NCI-H1092 (cell line): ENCODE results near the gene ATP6AP2.
"Not testable (repeated sequence)": the region's sequence is repeated elsewhere in the genome, so short reads cannot be mapped to it uniquely, and the experiment has no call there.

Experiments used
- DNase-seq: peaks from one replicate; lab custom pipeline; 2025; lab: John Stamatoyannopoulos, UW

Gene ATP6AP2, protein sequence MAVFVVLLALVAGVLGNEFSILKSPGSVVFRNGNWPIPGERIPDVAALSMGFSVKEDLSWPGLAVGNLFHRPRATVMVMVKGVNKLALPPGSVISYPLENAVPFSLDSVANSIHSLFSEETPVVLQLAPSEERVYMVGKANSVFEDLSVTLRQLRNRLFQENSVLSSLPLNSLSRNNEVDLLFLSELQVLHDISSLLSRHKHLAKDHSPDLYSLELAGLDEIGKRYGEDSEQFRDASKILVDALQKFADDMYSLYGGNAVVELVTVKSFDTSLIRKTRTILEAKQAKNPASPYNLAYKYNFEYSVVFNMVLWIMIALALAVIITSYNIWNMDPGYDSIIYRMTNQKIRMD

DNA sequence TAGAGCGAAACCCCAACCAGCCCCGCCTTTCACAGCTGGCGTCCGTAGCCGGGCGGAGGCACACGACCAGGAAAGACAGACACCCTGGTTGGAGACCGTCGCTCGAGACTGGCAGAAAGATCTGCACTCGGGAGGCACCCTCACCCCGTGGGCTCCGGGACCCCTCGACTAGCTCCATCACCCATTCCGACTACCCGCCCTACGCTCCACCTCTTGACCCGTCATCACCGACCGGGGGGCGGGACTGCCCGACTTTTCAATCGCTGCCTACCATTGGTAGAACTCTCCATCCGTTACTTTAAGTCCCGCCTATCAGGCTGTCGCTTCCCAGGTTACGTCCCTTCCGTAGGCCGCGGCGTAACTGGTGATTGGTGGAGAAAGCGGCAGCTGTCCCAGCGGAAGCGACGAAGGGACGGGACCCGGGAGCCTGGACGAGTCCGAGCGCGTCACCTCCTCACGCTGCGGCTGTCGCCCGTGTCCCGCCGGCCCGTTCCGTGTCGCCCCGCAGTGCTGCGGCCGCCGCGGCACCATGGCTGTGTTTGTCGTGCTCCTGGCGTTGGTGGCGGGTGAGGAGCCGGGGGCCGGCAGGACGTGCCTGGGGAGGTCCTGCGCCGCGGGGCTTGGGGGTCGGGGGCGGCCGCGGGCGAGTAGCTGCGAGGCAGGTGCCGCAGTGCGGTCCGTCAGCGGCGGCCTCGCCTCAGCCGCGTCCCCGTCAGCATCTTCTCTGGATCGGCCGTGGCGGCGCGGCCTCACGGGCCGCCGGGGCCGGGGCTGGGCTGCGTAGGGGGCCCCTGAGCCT lies at the start of gene ATP6AP2:
Gene ATP6AP2 (plus strand): TSS at position 434 of the 799 bp plus-strand sequence. CDS start 96 bp downstream, at position 530.
- DNase-seq: peak; percentile 98

DNA sequence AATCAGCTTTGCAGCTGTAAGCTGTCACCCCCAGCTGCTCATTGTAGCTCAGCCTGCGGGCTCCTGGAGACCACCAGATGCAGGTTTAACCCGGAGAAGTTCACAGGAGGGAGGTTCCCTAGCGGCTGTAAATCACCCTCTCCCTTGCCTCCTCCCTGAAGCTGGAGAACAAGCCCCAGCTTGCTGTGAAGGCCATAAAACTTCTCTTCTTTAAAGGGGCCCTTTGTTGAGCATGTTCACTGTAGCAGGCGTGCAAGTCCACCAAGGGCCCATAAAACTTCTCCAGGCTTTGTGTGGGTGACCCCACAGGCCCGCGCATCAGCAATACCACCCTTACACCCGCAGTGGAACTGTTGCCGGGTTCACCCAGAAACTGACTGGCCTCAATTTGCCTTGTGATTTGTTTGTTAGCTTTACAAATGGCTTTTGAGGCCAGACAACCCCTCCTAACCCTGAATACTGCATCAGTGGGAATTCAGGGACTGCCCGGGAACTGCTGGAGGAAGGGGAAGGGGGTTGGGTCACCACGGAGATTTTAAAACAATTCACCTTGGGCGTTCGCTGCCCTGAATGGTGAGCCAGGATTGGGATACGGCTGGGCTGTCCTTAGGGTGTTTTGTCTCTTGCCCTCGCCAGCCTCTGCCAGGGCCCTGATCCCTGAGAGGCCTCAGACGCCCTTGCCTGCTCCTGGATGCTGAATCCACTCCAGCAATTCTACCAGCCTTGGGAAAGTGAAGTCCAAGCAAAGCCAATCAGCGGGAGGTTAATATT lies 49.5 kb upstream of the ATP6AP2 start:
- no peak for DNase-seq

DNA sequence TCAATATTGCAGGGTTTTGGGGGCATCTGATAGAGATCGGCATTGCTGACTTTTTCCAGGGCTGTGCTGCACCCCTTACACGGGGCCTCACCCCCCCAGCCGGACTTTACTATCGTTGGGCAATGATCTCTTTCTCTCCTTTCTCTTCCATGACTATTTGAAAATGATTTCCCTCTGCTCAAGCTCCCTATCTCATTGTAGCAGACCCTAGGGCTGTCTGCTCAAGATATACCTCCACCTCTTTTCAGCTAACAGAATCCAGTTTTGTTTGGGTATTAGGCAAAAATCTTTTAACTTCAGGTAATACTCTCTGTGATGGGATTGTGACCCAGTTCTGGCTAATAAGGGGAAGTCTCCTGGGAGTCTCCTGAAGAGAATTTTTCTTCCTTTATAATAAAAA lies 43.5 kb upstream of the ATP6AP2 start:
- no peak for DNase-seq

DNA sequence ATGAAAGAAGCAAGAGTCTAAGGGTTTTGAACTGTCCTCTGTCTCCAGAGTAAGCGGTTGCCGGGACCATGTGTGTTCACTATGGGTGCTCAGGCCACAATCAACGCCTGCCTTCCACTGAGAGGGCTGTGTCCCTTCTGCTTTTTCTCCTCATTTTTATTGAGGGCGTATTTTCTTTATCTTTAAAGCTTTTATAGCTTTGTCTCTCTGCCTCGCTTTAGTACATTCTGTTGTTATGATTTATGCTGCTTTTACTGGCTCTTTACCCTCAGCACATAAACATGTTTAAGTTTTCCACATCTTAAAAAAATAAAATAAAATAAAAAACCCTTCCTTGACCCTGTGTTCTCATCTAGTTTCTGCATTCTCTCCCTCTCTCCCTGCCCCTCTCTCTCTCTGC lies 42.4 kb upstream of the ATP6AP2 start:
- DNase-seq: no peak

DNA sequence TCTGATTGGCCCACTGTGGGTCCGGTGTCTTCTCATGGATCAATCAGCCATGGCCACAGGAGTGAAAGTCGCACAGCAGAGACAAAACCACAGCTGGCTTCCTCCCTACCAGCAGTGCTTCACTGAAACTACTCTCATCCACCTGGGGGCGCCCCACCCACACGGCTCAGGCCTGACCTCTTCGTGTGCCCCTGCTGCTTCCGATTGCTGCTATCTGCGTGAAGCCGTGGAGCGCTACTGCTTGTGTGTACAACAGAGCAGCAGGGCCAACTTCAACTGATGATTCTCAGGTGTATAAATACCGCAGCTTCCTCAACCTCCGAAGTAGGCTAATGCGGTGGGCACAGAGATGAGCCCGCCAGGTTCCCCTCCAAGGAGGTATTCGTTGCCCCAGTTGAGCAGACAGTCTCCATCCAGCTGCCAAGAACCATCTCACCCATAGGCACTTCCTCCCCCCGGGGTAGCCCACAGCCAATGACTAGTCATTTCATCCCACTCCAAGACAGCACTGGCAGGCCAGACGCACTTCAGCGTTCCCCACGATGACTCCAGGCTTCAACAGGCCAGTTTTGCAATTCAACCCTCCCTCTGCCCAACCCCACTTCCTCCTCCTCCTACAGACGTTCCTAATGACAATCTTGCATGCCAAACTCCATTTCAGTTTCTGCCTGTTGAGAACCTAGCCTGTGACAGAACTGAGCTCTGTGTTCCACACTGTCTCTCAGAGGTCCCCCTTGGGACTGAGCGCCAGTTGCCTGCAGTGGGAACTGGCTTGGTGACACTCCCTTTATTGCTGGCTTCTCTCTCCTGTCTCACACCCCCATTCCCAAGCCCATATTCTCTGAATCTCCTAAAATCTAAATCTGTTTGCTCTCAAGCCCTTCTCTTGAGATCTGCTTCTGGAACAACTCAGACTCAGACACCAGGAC lies 41.3 kb upstream of the ATP6AP2 start:
- peak; percentile 44 for DNase-seq

DNA sequence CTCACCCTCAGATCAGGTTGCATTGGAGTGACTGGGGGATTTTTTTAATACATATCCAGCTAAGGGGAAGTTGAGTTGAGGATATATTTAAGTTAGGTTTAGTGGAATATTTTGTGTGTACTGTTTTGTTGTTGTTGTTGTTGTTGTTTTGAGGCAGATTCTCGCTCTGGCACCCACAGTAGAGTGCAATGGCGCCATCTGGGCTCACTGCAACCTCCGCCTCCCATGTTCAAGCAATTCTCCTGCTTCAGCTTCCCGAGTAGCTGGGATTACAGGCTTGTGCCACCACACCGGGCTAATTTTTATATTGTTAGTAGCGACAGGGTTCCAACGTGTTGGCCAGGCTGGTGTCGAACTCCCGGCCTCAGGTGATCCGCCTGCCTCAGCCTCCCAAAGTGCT lies 38.6 kb upstream of the ATP6AP2 start:
- DNase-seq: no peak

DNA sequence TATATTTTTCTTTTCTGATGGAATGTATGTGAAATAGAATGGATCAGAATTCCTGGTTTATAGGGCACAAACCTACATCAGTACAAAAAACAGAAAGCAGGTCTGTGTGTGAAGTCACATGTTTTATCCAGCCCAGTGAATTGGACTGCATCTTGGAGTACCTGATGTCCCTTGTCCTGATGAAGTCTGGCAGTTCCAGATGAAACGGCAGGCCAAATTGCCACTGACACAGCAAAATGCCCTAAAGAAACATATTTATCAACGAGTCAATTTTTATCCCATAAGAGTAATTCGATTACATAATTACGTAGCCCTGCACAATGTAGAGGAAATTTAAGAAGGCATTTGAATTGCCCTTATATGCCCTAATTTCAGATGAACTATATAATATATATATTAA lies 37.8 kb upstream of the ATP6AP2 start:
- no peak for DNase-seq

DNA sequence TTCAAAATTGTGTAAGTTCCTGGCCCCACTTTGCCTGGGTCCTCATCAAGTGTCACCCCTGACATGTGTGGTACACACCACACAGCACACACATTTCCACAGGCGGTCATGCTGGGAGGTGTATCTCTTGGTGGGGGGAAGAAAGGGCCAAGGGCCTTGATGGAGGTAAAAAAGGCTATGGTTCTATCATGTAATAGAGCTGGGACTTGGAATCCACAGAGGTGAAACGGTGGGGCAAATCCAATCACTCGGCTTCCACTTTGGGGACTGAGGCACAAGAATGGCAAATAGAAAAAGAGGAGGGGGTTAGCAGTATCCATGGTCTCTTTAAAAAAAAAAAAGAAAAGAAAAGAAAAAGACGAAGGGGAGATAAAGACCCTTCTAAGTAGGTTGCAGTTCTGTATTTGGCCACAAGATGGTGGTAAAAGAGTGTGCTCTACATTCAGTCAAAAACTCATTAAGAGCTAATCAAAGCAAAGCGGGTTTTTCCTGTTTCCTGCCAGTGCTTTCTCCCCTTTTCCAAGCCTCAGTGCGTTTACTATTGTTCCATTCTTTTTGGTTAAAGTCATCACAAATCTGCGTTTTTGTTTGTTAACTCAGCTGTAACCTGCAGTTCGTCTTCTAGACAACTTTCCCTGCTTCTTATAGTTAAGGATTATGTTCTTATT lies 37.0 kb upstream of the ATP6AP2 start:
- peak; percentile 61 for DNase-seq

DNA sequence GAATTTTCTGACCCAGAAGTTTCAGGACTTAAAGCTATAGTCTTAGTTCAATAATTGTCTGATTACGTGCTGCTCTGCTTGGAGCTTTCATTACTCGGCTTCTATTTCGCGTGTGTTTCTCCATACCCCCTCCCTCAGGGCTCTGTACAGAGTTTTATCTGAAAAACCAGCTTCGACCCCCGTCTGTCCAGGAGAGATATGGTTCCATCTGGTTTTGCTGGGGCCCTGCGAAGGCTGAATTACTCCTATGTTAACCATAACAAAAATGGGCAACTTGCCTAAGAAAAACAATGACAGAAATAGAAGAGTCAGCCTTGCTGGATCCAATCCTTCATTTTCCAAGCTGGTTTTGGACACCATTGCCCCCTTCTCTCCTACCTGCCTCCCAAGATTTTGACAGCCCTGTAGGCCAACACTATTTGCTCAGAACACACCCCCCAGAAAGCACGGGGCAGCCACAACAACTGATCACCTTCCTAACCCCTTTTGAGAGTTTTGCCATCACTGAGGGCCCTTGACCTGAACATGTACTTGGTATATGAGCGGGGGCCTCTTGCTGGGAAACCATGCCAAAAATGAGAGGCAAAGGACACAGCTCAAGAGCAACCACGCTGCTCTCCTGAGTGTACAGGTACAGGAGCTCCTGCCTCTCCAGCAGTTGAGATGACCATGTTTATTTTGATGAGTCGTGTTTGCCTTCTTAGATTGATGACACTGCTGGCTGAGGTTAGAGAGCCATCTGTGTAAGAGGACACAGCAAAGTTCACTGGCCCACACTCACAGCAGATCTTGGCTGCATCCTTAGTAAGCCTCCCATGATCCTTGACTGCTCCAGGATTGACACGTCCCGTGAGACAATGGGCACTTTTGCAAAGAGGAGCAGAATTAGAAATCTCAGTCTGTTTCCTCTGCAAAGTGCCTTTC lies 36.2 kb upstream of the ATP6AP2 start:
- no peak for DNase-seq

DNA sequence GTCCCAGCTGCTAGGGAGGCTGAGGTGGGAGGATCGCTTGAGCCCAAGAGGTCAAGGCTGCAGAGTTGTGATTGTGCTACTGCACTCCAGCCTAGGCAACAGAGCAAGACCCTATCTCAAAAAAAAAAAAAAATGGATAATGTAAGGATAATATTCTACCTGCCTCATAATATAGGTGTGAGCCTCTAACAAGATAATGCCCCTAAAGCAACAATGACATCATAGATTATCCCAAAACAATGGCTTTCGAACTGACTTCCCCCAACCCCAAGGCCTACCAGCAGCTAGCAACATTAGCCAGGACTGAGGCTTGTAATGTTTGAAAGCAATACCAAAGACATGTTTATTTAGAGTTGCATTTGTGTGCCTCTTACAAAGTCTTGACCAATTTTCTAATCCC lies 33.9 kb upstream of the ATP6AP2 start:
- no peak for DNase-seq

DNA sequence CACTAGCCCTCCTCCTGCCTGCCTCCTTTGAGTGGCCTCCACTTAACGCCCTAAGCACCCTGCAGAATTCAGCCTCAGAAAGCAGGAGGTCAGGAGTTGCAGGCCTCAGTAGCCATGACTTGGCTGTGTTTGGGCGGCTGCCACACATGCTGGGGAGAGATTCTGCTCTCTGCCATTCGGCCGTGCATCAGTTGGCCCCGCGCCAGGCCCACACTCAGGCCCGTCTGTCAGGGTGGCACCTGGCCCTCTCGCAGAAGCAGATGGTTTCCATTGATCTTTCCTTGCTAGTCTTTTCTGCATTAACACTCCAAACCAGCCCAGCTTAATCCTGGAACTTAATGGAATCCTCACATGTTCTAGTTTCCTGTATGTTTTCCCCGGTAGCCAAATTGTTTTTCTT lies 30.7 kb upstream of the ATP6AP2 start:
- DNase-seq: peak; percentile 89

DNA sequence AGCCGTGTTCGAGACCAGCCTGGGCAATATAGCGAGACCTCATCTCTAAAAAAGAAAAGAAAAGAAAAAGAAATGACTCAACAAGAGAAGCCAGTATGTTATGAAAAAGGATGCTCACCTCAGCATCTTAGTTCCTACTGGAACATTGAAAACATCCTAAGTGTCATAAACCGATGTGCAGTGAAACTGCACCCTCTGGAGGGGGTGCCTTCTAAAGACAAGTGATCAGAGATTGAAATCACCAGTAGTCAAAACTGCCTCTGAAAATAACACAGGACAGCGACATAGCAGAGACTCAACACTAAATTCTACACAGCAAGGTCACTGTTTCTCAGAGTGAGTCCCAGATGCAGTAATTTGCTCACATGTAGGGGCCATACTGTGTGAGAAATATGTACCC lies 28.0 kb upstream of the ATP6AP2 start:
- no peak for DNase-seq

DNA sequence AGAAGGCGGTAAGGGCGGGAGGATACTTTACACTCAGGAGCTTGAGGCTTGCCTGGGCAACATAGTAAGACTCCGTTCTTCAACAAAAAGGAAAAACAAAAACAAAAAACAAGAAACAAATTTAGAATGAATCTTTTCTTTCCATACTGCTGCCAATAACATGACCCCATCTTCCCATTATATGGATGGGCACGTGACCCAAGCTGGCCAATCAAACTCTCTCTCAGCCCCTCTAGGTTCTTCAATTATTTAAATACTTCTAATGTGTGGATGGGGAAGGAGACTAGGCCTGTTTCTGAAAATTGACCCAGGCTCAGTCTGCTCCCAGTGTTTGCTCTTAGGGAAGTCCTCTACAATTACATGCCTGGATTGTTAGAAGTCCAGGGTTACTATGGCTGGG lies 22.2 kb upstream of the ATP6AP2 start:
- DNase-seq: no peak

DNA sequence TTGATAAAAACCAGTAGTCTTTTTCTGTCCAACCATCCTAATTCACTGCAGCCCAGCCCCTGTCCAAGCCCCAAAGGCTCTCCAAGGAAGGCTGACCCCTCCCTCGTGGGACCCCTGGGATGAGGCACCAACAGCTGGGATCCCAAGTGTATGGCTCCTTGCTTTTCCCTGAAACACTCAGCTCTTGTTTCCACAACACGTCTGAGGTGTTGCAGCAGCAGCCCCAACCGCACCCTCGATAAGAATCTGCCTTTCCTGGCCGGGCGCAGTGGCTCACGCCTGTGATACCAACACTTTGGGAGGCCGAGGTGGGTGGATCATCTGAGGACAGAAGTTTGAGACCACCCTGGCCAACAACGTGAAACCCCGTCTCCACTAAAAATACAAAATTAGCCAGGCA lies 17.0 kb upstream of the ATP6AP2 start:
- no peak for DNase-seq

DNA sequence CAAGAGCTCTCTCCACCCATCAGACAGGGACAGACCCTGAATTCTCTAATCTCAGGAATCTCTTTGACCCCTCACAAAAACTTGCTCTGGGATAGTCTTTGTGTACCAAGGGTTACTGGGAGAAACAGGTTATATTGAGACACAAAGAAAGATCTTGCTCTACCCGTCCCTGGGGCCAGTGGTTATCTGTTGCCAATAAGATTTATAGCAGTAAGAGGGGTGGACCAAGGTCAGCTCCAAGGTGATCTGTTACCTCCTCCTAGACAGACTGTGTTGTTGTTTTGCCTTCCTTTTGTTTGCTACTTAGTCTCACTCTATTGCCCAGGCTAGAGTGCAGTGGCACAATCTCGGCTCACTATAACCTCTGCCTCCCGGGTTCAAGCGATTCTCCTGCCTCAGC lies 16.3 kb upstream of the ATP6AP2 start:
- DNase-seq: no peak

DNA sequence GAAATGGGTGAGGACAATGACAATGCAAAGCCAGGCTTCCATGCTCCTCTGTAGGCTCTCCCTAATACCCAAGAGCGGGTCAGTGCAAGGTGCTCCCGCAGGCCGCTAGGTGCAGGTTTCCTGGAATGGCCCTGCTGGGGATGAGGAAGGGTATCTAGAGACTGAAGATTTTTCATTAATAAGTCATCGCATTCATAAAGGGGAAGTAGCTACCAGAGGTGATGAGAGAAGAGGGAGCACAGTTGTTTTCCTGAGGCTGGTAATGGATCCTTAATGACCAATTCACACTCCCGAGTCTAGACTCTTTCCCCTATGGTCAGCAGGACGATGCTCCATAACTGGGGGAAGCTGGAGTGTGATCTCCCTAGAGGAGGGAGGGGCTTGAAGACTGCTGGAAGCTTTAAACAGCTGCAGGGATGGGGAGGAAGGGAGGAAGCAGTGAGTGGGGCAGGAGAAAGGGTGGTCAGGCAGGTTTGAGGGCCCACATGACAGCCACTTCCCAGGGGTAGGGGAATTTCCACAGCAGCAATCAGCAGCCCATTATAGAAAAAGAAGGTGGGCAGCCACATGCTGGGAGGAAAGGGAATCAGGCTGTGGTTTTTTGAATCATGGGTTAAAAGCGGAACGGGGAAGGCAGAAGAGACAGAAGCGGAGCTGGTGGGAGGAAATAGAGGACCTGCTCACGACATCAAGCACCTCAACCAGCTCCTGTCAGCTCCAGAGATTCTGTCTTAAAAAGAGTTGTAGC lies 10.2 kb upstream of the ATP6AP2 start:
- no peak for DNase-seq

DNA sequence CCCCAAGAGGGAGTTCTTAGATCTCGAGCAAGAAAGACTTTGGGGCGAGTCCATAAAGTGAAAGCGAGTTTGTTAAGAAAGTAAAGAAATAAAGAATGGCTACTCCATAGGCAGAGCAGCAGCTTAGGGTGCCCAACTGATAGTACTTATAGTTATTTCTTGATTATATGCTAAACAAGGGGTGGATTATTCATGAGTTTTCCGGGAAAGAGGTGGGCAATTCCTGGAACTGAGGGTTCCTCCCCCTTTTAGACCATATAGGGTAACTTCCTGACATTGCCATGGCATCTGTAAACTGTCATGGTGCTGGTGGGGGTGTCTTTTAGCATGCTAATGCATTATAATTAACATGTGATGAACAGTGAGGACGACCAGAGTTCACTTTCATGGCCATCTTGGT lies 9.6 kb upstream of the ATP6AP2 start:
- DNase-seq: not testable (repeated sequence)

DNA sequence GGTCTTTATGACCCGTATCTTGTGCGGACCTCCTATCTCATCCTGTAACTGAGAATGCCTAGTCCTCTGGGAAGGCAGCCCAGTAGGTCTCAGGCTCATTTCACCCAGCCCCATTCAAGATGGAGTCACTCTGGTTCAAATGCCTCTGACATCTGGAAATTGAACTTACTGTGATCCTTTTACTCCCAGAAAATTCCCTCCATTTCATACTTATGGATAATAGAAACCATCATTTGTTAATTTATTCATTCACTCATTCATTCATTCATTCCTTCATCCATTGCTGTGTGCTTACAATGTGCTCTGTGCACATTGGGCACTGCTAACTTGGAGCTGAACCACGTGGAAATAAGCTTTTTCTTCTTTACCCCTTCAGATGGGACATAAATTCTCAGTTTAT lies 9.2 kb upstream of the ATP6AP2 start:
- no peak for DNase-seq

DNA sequence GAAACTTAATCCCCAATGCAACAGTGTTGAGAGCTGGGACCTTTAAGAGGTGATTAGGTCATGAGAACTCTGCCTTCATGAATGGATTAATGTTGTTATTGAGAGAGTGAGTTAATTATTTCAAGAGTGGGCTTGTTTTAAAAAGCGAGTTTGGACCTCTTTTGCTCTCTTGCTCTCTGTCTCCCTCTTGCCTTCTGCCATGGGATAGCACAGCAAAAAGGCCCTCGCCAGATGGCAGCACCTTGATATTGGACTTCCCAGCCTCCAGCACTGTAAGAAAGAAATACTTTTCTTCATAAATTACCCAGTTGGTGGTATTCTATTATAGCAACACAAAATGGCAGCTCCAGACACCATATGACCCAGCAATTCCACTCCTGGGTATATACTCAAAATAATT lies 7.0 kb upstream of the ATP6AP2 start:
- DNase-seq: no peak
